OCI-LY7 (cell line): ENCODE results near the gene MBTPS1. TPM values are rescaled to one million over a fixed set of nuclear protein-coding genes. Genes with fewer than 3 reads are reported as not detected.

Experiments used
- BruUV-seq: library from RNA; stranded (reverse); fragments of 400-500 nt; replicated peaks from 2 replicates; lab custom pipeline; 2021; lab: Mats Ljungman, UMichigan
- CTCF ChIA-PET: fragments of 300-600 bp; sonication (Branson Sonifier 250); formaldehyde crosslinking; loops from one replicate; lab custom pipeline; 2022; ENCODE audit warnings: antibody characterized with exemption; ENCODE audit not compliant: unreplicated experiment; lab: Charles Lee
- POLR2A ChIA-PET: fragments of 300-600 bp; sonication (Branson Sonifier 250); formaldehyde crosslinking; loops from one replicate; lab custom pipeline; 2022; ENCODE audit warnings: antibody characterized with exemption; lab: Charles Lee
- DNase-seq: peaks from one replicate; pipeline ENCODE4 v3.0.0-alpha.2; 2015; ENCODE audit warnings: low spot score
- H2AFZ ChIP-seq: fragments of 200-600 bp; sonication (generic), shearing (Covaris generic); 2 replicates; pipeline ENCODE4 v1.6.1; 2014; ENCODE audit warnings: mild to moderate bottlenecking, antibody characterized with exemption, low read length, moderate library complexity
- H3K27ac ChIP-seq: fragments of 200-600 bp; sonication (generic); 2 replicates; pipeline ENCODE4 v1.5.1; 2014; ENCODE audit warnings: mixed run types, low read depth, mild to moderate bottlenecking, moderate library complexity, low read length, inconsistent platforms; ENCODE audit not compliant: poor library complexity, severe bottlenecking
- H3K36me3 ChIP-seq: fragments of 200-600 bp; sonication (generic); 2 replicates; pipeline ENCODE4 v1.6.1; 2014; ENCODE audit warnings: mild to moderate bottlenecking, antibody characterized with exemption, low read length, moderate library complexity, mixed read lengths; ENCODE audit not compliant: insufficient read depth
- H3K4me1 ChIP-seq: fragments of 200-600 bp; sonication (generic); 2 replicates; pipeline ENCODE4 v1.5.1; 2014; ENCODE audit warnings: mild to moderate bottlenecking, low read length; ENCODE audit not compliant: insufficient read depth, poor library complexity, severe bottlenecking
- H3K4me2 ChIP-seq: fragments of 200-600 bp; sonication (generic); 2 replicates; pipeline ENCODE4 v1.6.1; 2014; ENCODE audit warnings: mild to moderate bottlenecking, low read length
- H3K4me3 ChIP-seq: fragments of 200-600 bp; sonication (generic); 2 replicates; pipeline ENCODE4 v1.5.1; 2014; ENCODE audit warnings: mild to moderate bottlenecking, low read depth, low read length; ENCODE audit not compliant: poor library complexity, severe bottlenecking
- H3K79me2 ChIP-seq: fragments of 200-600 bp; sonication (generic); 2 replicates; pipeline ENCODE4 v1.6.1; 2016; ENCODE audit warnings: low read depth, mild to moderate bottlenecking, low read length, moderate library complexity, mixed read lengths; ENCODE audit not compliant: insufficient read depth
- H3K9me2 ChIP-seq: fragments of 200-600 bp; sonication (generic); 2 replicates; pipeline ENCODE4 v1.6.1; 2016; ENCODE audit warnings: mild to moderate bottlenecking, low read length, mixed read lengths; ENCODE audit not compliant: insufficient read depth
- H3K9me3 ChIP-seq: fragments of 200-600 bp; sonication (generic); 2 replicates; pipeline ENCODE4 v1.6.1; 2014; ENCODE audit warnings: mild to moderate bottlenecking, mixed run types, low read length, mixed read lengths
- H4K20me1 ChIP-seq: fragments of 200-600 bp; sonication (generic); 2 replicates; pipeline ENCODE4 v1.6.1; 2014; ENCODE audit warnings: mild to moderate bottlenecking, antibody characterized with exemption, low read length, moderate library complexity, mixed read lengths; ENCODE audit not compliant: insufficient read depth
- CTCF ChIP-seq: fragments of 200-600 bp; sonication (generic); conservative IDR thresholded peaks from 2 replicates; pipeline ENCODE4 v1.5.1; 2014; ENCODE audit warnings: mild to moderate bottlenecking, antibody characterized with exemption, low read length, moderate library complexity, mixed read lengths
- EZH2phosphoT487 ChIP-seq: fragments of 200-600 bp; sonication (generic); IDR thresholded peaks from 2 replicates; pipeline ENCODE4 v1.6.1; 2018; ENCODE audit warnings: low read depth, borderline replicate concordance, mild to moderate bottlenecking, mixed run types, antibody characterized with exemption, low read length, moderate library complexity, mixed read lengths
- intact Hi-C: fragments of 100-400 bp; cut with micrococcal nuclease; formaldehyde crosslinking; loops from one replicate; pipeline ENCODE4 v1.10.0; 2022; ENCODE audit not compliant: unreplicated experiment
- total RNA-seq, 2 experiments: library from RNA; depleted of rRNA in 1 of 2; stranded (reverse); fragments of >200 nt in 1 of 2; shearing (Covaris generic) in 1 of 2; gene quantifications; 2 replicates each; pipeline ENCODE4 v1.2.3, GENCODE V29; 2014 to 2022

The MBTPS1 gene
- total RNA-seq, 2 experiments from 2014 or later = 49.6 to 65.2 TPM

GRCh38 chr16:84072014-84072413 lies 44.7 kb downstream of the MBTPS1 start:
- ChIA-PET POLR2A (no interaction called here), CTCF (no interaction called here)

GRCh38 chr16:84071121-84071520 lies 45.6 kb downstream of the MBTPS1 start:
- H3K27ac ChIP-seq = no peak overlapping the region
- no peaks in the 10 kb centered on the region for H3K79me2 ChIP-seq
- H3K4me2 ChIP-seq = no peak overlapping the region
- no peaks in the 10 kb centered on the region for H3K4me1 ChIP-seq
- no TSS peak for BruUV-seq
- no peaks in the 10 kb centered on the region for H4K20me1 ChIP-seq
- DNase-seq = no peak
- intact Hi-C loops = no loop called here
- peaks cover 85% of the 10 kb centered on the region for H3K36me3 ChIP-seq
- no peaks in the 10 kb centered on the region for H3K9me2 ChIP-seq
- TF ChIP-seq CTCF (no peak), EZH2phosphoT487 (no peak)
- H3K9me3 ChIP-seq = no peaks in the 10 kb centered on the region
- no peak overlapping the region for H3K4me3 ChIP-seq
- ChIA-PET CTCF (no interaction called here), POLR2A (interaction anchor here (1.5 kb wide), 1 partner anchor 10 kb away, joined by 4 read pairs; no protein-coding TSS in a partner anchor)
- no peak overlapping the region for H2AFZ ChIP-seq

More at GRCh38 chr16:84072014-84072413, 44.7 kb downstream of the MBTPS1 start:
- Histone ChIP-seq H3K79me2 (no peaks in the 10 kb centered on the region), H3K4me2 (no peak overlapping the region), H3K4me3 (no peak overlapping the region), H3K9me2 (no peaks in the 10 kb centered on the region), H3K27ac (no peak overlapping the region), H4K20me1 (no peaks in the 10 kb centered on the region), H3K36me3 (peaks cover 87% of the 10 kb centered on the region), H2AFZ (no peak overlapping the region), H3K9me3 (no peaks in the 10 kb centered on the region), H3K4me1 (no peaks in the 10 kb centered on the region)
- no peak for DNase-seq
- TF ChIP-seq CTCF (no peak), EZH2phosphoT487 (no peak)
- intact Hi-C loops = no loop called here
- no TSS peak for BruUV-seq

- CTCF ChIA-PET = no interaction called here
- no peaks in the 10 kb centered on the region for H3K79me2 ChIP-seq
- BruUV-seq = no TSS peak
- H3K4me3 ChIP-seq = no peak overlapping the region
- no peaks in the 10 kb centered on the region for H3K9me2 ChIP-seq
- no peak overlapping the region for H2AFZ ChIP-seq
- no peaks in the 10 kb centered on the region for H4K20me1 ChIP-seq
- TF ChIP-seq CTCF (no peak), EZH2phosphoT487 (no peak)
- H3K27ac ChIP-seq = no peak overlapping the region
- no peak overlapping the region for H3K4me2 ChIP-seq
- peaks cover 86% of the 10 kb centered on the region for H3K36me3 ChIP-seq
- H3K4me1 ChIP-seq = no peaks in the 10 kb centered on the region
- intact Hi-C loops = no loop called here
- H3K9me3 ChIP-seq = no peaks in the 10 kb centered on the region
- POLR2A ChIA-PET = interaction anchor here (0.7 to 1.5 kb wide), 2 partner anchors 8 to 15 kb away, joined by 3 to 4 read pairs; no protein-coding TSS in a partner anchor
- DNase-seq = no peak
Observed at GRCh38 chr16:84069540-84069939, 47.2 kb downstream of the MBTPS1 start.
